CD4-positive, alpha-beta T cell (primary cell): ENCODE data around the gene ZNF423. TPM values are rescaled to one million over a fixed set of nuclear protein-coding genes. Genes with fewer than 3 reads are reported as not detected.

ENCODE experiments used
- ATAC-seq: fragments of 200-7000 bp; cut with Tn5 transposase; one replicate; pipeline ENCODE4 v1.10.0; 2022; ENCODE audit warnings: mild to moderate bottlenecking; ENCODE audit not compliant: poor library complexity
- CTCF ChIA-PET: fragments of 350-600 bp; sonication (Branson Sonifier 250); formaldehyde crosslinking; loops from one replicate; lab custom pipeline; 2021; ENCODE audit warnings: antibody characterized with exemption, inconsistent platforms; lab: Charles Lee
- POLR2A ChIA-PET: fragments of 350-600 bp; sonication (Branson Sonifier 250); formaldehyde crosslinking; loops from one replicate; lab custom pipeline; 2021; ENCODE audit warnings: antibody characterized with exemption, inconsistent platforms; lab: Charles Lee
- DNase-seq, 14 experiments: peaks; one replicate each; pipeline ENCODE4 v3.0.0-alpha.2; 2013 to 2020; ENCODE audit warnings: mixed read lengths in 2 of 14
- H3K27ac ChIP-seq, 2 donors: one replicate each; pipeline versions ENCODE4 v1.5.1 to v1.7.0; 2013; ENCODE audit warnings: low read length in 2 of 2, low read depth in 1 of 2, mild to moderate bottlenecking in 1 of 2
- H3K27me3 ChIP-seq, 2 experiments: 1 replicate in 1 of 2; 2 replicates in 1 of 2; pipeline versions ENCODE4 v1.6.1 to v1.7.0; 2013; ENCODE audit warnings: low read length in 2 of 2, control low read depth in 1 of 2, mild to moderate bottlenecking in 1 of 2, moderate library complexity in 1 of 2; ENCODE audit not compliant: insufficient read depth in 2 of 2, control insufficient read depth in 1 of 2
- H3K36me3 ChIP-seq: one replicate; pipeline ENCODE4 v1.6.1; 2013; ENCODE audit warnings: low read length, control low read depth; ENCODE audit not compliant: insufficient read depth
- H3K4me1 ChIP-seq: one replicate; pipeline ENCODE4 v1.6.1; 2013; ENCODE audit warnings: low read length, control low read depth; ENCODE audit not compliant: insufficient read depth
- H3K4me3 ChIP-seq: one replicate; pipeline ENCODE4 v1.5.1; 2013; ENCODE audit warnings: mild to moderate bottlenecking, low read length, moderate library complexity
- H3K9me3 ChIP-seq, 2 experiments: 1 replicate in 1 of 2; 2 replicates in 1 of 2; pipeline versions ENCODE4 v1.6.1 to v1.7.0; 2013; ENCODE audit warnings: low read length in 2 of 2, mild to moderate bottlenecking in 2 of 2, control low read depth in 1 of 2, moderate library complexity in 1 of 2; ENCODE audit not compliant: control insufficient read depth in 1 of 2, insufficient read depth in 1 of 2
- H3K27ac Mint-ChIP-seq: one replicate; pipeline ENCODE4 v1.8.0; 2020; ENCODE audit warnings: mixed read lengths
- H3K27me3 Mint-ChIP-seq: one replicate; pipeline ENCODE4 v1.8.0; 2021; ENCODE audit warnings: mixed read lengths
- H3K36me3 Mint-ChIP-seq: one replicate; pipeline ENCODE4 v1.8.0; 2021; ENCODE audit warnings: low read depth, mixed read lengths
- H3K4me1 Mint-ChIP-seq: one replicate; pipeline ENCODE4 v1.8.0; 2021; ENCODE audit warnings: low read depth, mixed read lengths
- H3K4me3 Mint-ChIP-seq: one replicate; pipeline ENCODE4 v1.8.0; 2020; ENCODE audit warnings: mild to moderate bottlenecking, mixed read lengths
- H3K9me3 Mint-ChIP-seq: one replicate; pipeline ENCODE4 v1.8.0; 2020; ENCODE audit warnings: mixed read lengths
- intact Hi-C, 2 experiments: fragments of 100-400 bp; cut with DNase I in 1 of 2; cut with micrococcal nuclease in 1 of 2; formaldehyde crosslinking; loops; one replicate each; pipeline versions ENCODE4 v1.15.1 to v1.9.0; 2023 to 2025; cut with DNase I, micrococcal nuclease
- total RNA-seq, 174 experiments: library from RNA in 2 of 174; stranded (reverse) in 2 of 174; gene quantifications; one replicate each; pipeline ENCODE4 v1.2.3 and lab custom pipeline; 2021 to 2026
- TF ChIP-seq, protein P1 (sequence below): fragments of 200-600 bp; IDR thresholded peaks from one replicate; pipeline ENCODE4 v1.8.0; 2022; ENCODE audit warnings: antibody characterized with exemption, mild to moderate bottlenecking

Gene ZNF423
- total RNA-seq, 2 experiments from 2014 or later = not detected

DNA sequence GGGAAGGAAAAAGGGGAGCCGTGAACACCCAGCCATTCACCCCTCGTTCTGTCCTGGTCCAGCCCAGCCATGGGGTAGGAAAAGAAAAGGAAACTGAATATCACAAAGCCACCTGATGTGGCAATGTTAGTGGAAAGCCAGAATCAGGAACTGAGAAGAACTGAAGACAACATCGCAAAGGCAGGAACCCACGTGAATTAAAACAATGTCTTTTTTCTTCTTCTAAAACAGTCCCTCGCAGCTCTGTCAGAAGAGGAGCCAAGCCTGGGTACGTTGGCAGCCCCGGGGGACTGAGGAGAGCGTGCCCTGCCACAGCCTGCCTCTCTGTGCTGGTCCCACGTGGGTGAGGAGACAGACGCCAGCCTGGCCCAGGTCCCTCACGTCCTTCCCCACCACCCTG, 55.0 kb downstream of the ZNF423 start:
- Mint-ChIP-seq H3K4me1 (no peaks in the 10 kb centered on the region), H3K36me3 (no peaks in the 10 kb centered on the region), H3K9me3 (no peaks in the 10 kb centered on the region), H3K27me3 (peaks cover 4% of the 10 kb centered on the region), H3K27ac (no peak overlapping the region), H3K4me3 (no peak overlapping the region)
- ChIA-PET CTCF (no interaction called here), POLR2A (no interaction called here)
- H3K27ac ChIP-seq = no peak overlapping the region
- no peaks in the 10 kb centered on the region for H3K36me3 ChIP-seq
- TF ChIP-seq, protein P1, sequence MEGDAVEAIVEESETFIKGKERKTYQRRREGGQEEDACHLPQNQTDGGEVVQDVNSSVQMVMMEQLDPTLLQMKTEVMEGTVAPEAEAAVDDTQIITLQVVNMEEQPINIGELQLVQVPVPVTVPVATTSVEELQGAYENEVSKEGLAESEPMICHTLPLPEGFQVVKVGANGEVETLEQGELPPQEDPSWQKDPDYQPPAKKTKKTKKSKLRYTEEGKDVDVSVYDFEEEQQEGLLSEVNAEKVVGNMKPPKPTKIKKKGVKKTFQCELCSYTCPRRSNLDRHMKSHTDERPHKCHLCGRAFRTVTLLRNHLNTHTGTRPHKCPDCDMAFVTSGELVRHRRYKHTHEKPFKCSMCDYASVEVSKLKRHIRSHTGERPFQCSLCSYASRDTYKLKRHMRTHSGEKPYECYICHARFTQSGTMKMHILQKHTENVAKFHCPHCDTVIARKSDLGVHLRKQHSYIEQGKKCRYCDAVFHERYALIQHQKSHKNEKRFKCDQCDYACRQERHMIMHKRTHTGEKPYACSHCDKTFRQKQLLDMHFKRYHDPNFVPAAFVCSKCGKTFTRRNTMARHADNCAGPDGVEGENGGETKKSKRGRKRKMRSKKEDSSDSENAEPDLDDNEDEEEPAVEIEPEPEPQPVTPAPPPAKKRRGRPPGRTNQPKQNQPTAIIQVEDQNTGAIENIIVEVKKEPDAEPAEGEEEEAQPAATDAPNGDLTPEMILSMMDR = no peak
- ATAC-seq (no peak), DNase-seq (no peak)
- no peaks in the 10 kb centered on the region for H3K9me3 ChIP-seq
- intact Hi-C loops = no loop called here
- H3K4me3 ChIP-seq = no peak overlapping the region
- H3K27me3 ChIP-seq = no peaks in the 10 kb centered on the region
- H3K4me1 ChIP-seq = no peaks in the 10 kb centered on the region

DNA sequence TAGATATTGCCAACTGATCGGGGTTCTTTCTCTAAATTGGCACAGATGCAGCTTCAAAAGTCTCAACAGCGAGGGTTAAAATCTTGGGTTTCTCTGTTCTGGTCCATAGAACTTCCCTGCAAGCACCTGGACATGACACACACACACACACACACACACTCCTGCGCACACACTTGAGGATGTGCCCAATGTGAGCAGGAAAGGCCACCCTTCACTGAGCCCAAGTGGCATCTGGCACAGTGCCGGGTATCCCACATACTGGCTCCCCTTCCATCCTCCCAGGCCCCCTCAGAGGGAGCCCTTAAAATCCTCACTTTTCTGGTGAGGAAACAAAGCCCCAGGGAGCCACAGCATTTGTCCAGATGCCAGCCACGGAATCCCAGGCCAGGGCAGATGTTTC, 55.5 kb downstream of the ZNF423 start:
- TF ChIP-seq, protein P1 = no peak
- DNase-seq (no peak), ATAC-seq (no peak)
- no peaks in the 10 kb centered on the region for H3K27me3 ChIP-seq
- Mint-ChIP-seq H3K27ac (no peak overlapping the region), H3K27me3 (peaks cover 4% of the 10 kb centered on the region), H3K36me3 (no peaks in the 10 kb centered on the region), H3K4me1 (no peaks in the 10 kb centered on the region), H3K4me3 (no peak overlapping the region), H3K9me3 (no peaks in the 10 kb centered on the region)
- ChIA-PET POLR2A (no interaction called here), CTCF (no interaction called here)
- H3K9me3 ChIP-seq = no peaks in the 10 kb centered on the region
- no peak overlapping the region for H3K4me3 ChIP-seq
- H3K36me3 ChIP-seq = no peaks in the 10 kb centered on the region
- H3K4me1 ChIP-seq = no peaks in the 10 kb centered on the region
- intact Hi-C loops = no loop called here
- H3K27ac ChIP-seq = no peak overlapping the region

DNA sequence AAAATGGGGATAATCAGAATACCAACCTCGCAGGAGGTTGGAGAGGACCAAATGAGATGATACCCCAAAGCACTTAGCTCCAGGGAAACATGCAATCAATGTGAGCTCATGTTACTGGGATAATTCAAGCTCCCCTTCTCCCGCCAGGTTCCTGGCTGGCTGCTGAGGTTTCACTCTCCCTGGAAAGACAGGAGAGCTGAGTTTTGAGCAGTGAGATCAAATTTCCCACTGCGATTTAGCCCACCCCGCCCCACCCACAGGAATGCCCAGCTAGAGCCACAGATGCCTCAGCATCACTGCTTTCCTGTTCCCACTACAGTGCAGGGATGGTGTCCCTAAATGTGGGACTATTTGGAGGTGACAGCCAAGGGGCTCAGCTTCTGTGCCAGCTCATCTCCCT, 56.7 kb downstream of the ZNF423 start:
- Histone ChIP-seq H3K4me3 (no peak overlapping the region), H3K4me1 (no peaks in the 10 kb centered on the region), H3K27me3 (no peaks in the 10 kb centered on the region), H3K27ac (no peak overlapping the region), H3K36me3 (no peaks in the 10 kb centered on the region), H3K9me3 (no peaks in the 10 kb centered on the region)
- ChIA-PET CTCF (no interaction called here), POLR2A (no interaction called here)
- H3K36me3 Mint-ChIP-seq = no peaks in the 10 kb centered on the region
- H3K9me3 Mint-ChIP-seq = no peaks in the 10 kb centered on the region
- intact Hi-C loops = no loop called here
- H3K4me1 Mint-ChIP-seq = no peaks in the 10 kb centered on the region
- H3K27me3 Mint-ChIP-seq = peaks cover 4% of the 10 kb centered on the region
- H3K27ac Mint-ChIP-seq = no peak overlapping the region
- no peak for ATAC-seq
- TF ChIP-seq, protein P1 = no peak
- H3K4me3 Mint-ChIP-seq = no peak overlapping the region
- DNase-seq = no peak
